ENCODE data around the gene SV2B. TPM values are rescaled to one million over a fixed set of nuclear protein-coding genes. Genes with fewer than 3 reads are reported as not detected.

Gene SV2B
- total RNA-seq, 1 experiment from 2014 or later: not detected

- H3K9me3 ChIP-seq (ENCODE audit: low read length): no peaks in the 10 kb centered on the region
- H3K9me2 ChIP-seq (replicated peaks; ENCODE audit: low read length): no peaks in the 10 kb centered on the region
- ChIA-PET CTCF (no interaction called here), POLR2A (ENCODE audit: unreplicated experiment) (no interaction called here)
- no peaks in the 10 kb centered on the region for H4K20me1 ChIP-seq (ENCODE audit: low read length)
- TF ChIP-seq EZH2 (IDR thresholded peaks at IDR 0.05; ENCODE audit: low read length, unreplicated experiment): no peak
- TF ChIP-seq EZH2phosphoT487 (IDR thresholded peaks at IDR 0.05; ENCODE audit: borderline replicate concordance, low read length): no peak
- TF ChIP-seq CTCF (conservative IDR thresholded peaks at IDR 0.05; ENCODE audit: low read depth, low read length): no peak
- intact Hi-C loops (cut with micrococcal nuclease): no loop called here
- ATAC-seq: no peak
- no TSS peak for BruUV-seq (replicated peaks)
- H3K4me3 ChIP-seq (ENCODE audit: low read length): no peak overlapping the region
- no peaks in the 10 kb centered on the region for H3K79me2 ChIP-seq (ENCODE audit: low read length)
- no peak overlapping the region for H3K9ac ChIP-seq (ENCODE audit: low read length)
- H3K27me3 ChIP-seq (ENCODE audit: low read length): peaks cover 53% of the 10 kb centered on the region
- H3K4me1 ChIP-seq (ENCODE audit: insufficient read depth, low read length): no peaks in the 10 kb centered on the region
- no peak overlapping the region for H3K27ac ChIP-seq (ENCODE audit: low read length)
- H3K4me2 ChIP-seq (ENCODE audit: low read length): no peak overlapping the region
- no peaks in the 10 kb centered on the region for H3F3A ChIP-seq (ENCODE audit: low read length, unreplicated experiment)
- H2AFZ ChIP-seq (ENCODE audit: low read length): no peak overlapping the region
- H3K36me3 ChIP-seq (ENCODE audit: low read depth, low read length): no peaks in the 10 kb centered on the region
- no peak for DNase-seq
These were observed 235.6 kb downstream of the SV2B start for GRCh38 chr15:91335702-91336101.

- Histone ChIP-seq H3F3A (ENCODE audit: low read length, unreplicated experiment) (no peaks in the 10 kb centered on the region), H3K9ac (ENCODE audit: low read length) (no peak overlapping the region), H3K27me3 (ENCODE audit: low read length) (peaks cover 51% of the 10 kb centered on the region), H3K79me2 (ENCODE audit: low read length) (no peaks in the 10 kb centered on the region), H4K20me1 (ENCODE audit: low read length) (no peaks in the 10 kb centered on the region), H3K4me2 (ENCODE audit: low read length) (no peak overlapping the region), H2AFZ (ENCODE audit: low read length) (no peak overlapping the region), H3K9me3 (ENCODE audit: low read length) (no peaks in the 10 kb centered on the region), H3K9me2 (replicated peaks; ENCODE audit: low read length) (no peaks in the 10 kb centered on the region), H3K4me3 (ENCODE audit: low read length) (no peak overlapping the region), H3K36me3 (ENCODE audit: low read depth, low read length) (no peaks in the 10 kb centered on the region), H3K27ac (ENCODE audit: low read length) (no peak overlapping the region), H3K4me1 (ENCODE audit: insufficient read depth, low read length) (no peaks in the 10 kb centered on the region)
- BruUV-seq (replicated peaks): no TSS peak
- POLR2A ChIA-PET (ENCODE audit: unreplicated experiment): no interaction called here
- no peak for ATAC-seq
- no peak for DNase-seq
- TF ChIP-seq CTCF (conservative IDR thresholded peaks at IDR 0.05; ENCODE audit: low read depth, low read length): no peak
- TF ChIP-seq EZH2phosphoT487 (IDR thresholded peaks at IDR 0.05; ENCODE audit: borderline replicate concordance, low read length): no peak
- TF ChIP-seq EZH2 (IDR thresholded peaks at IDR 0.05; ENCODE audit: low read length, unreplicated experiment): no peak
- intact Hi-C loops (cut with micrococcal nuclease): no loop called here
- CTCF ChIA-PET: no interaction called here
These were observed 236.6 kb downstream of the SV2B start for GRCh38 chr15:91336687-91337086.

GRCh38 chr15:91338766-91339165 lies 238.7 kb downstream of the SV2B start:
- no peaks in the 10 kb centered on the region for H3F3A ChIP-seq (ENCODE audit: low read length, unreplicated experiment)
- no peak overlapping the region for H3K9ac ChIP-seq (ENCODE audit: low read length)
- CTCF ChIA-PET: no interaction called here
- no peaks in the 10 kb centered on the region for H3K36me3 ChIP-seq (ENCODE audit: low read depth, low read length)
- ATAC-seq: no peak
- H3K4me2 ChIP-seq (ENCODE audit: low read length): no peak overlapping the region
- no peaks in the 10 kb centered on the region for H3K79me2 ChIP-seq (ENCODE audit: low read length)
- intact Hi-C loops (cut with micrococcal nuclease): no loop called here
- no peaks in the 10 kb centered on the region for H3K4me1 ChIP-seq (ENCODE audit: insufficient read depth, low read length)
- H3K27ac ChIP-seq (ENCODE audit: low read length): no peak overlapping the region
- BruUV-seq (replicated peaks): no TSS peak
- peaks cover 30% of the 10 kb centered on the region for H3K27me3 ChIP-seq (ENCODE audit: low read length)
- TF ChIP-seq EZH2phosphoT487 (IDR thresholded peaks at IDR 0.05; ENCODE audit: borderline replicate concordance, low read length): no peak
- no peak for TF ChIP-seq EZH2 (IDR thresholded peaks at IDR 0.05; ENCODE audit: low read length, unreplicated experiment)
- TF ChIP-seq CTCF (conservative IDR thresholded peaks at IDR 0.05; ENCODE audit: low read depth, low read length): no peak
- no peaks in the 10 kb centered on the region for H3K9me3 ChIP-seq (ENCODE audit: low read length)
- no peak overlapping the region for H2AFZ ChIP-seq (ENCODE audit: low read length)
- H3K9me2 ChIP-seq (replicated peaks; ENCODE audit: low read length): no peaks in the 10 kb centered on the region
- DNase-seq: peak; percentile 10
- H3K4me3 ChIP-seq (ENCODE audit: low read length): no peak overlapping the region
- H4K20me1 ChIP-seq (ENCODE audit: low read length): no peaks in the 10 kb centered on the region
- POLR2A ChIA-PET (ENCODE audit: unreplicated experiment): no interaction called here
